Hepatocyte (in vitro differentiated cells): ENCODE data around the gene PDLIM7.

ENCODE experiments used
- CTCF ChIP-seq: fragments of 200-600 bp; sonication (generic); IDR thresholded peaks from 2 replicates; pipeline ENCODE4 v1.5.1; 2016; ENCODE audit warnings: antibody characterized with exemption, mild to moderate bottlenecking; ENCODE audit not compliant: poor library complexity
- EZH2 ChIP-seq: fragments of 200-600 bp; sonication (generic); IDR thresholded peaks from 2 replicates; pipeline ENCODE4 v1.6.1; 2016; ENCODE audit warnings: antibody characterized with exemption, mild to moderate bottlenecking, borderline replicate concordance
- EZH2phosphoT487 ChIP-seq: fragments of 200-600 bp; sonication (generic); IDR thresholded peaks from one replicate; pipeline ENCODE4 v1.6.1; 2018; ENCODE audit warnings: antibody characterized with exemption, mild to moderate bottlenecking, low read depth, moderate library complexity; ENCODE audit not compliant: unreplicated experiment, severe bottlenecking

DNA sequence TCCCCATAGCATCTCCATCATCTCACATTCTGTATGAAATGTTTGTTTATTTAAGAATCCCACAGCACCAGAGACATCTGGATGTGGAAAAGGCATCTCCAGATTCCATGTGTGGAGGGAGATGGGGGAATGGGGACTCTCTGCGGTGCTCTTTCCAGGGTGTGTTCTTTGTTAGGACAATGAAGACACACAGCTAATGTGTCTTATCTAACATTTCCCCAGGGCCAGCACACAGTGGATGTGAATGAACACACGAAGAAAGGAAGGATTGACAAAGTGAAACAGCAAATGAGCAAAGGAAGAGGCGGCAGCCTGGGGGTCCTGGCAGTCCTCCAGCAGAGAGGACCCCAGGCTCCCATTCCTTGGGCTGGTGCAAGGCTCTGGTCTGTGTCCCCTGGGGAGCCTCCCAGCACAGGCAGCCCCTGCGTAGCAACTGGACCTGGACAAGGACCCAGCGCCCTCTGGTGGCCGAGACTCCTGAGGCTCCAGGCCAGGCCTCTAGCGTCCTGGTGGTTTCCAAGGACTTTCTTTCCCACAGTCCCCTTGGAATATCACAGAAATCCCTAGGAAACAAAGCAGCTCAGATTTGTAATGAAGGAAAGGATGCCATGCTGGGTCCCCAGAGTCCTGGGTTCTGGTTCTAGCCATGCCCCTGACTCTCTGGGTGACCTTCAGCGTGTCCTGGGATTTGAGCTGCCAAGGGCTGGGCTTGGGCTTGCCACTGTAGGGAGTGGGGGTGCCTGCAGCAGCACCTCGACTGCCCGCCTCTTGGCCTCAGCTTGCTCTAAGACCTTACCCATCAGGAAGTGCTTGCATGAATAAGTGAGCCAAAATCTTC lies 3.5 kb upstream of the PDLIM7 start:
- TF ChIP-seq CTCF (peak; percentile 98), EZH2 (no peak), EZH2phosphoT487 (no peak)
